HepG2 (cell line): ENCODE measurements around the gene TTC16. TPM values are rescaled to one million over a fixed set of nuclear protein-coding genes. Genes with fewer than 3 reads are reported as not detected.
A peak's percentile ranks its signal among the peaks of the same experiment; 100 is the strongest.

Source experiments
- EED ChIP-seq: sonication (generic); formaldehyde crosslinking; IDR thresholded peaks from 2 replicates; pipeline ENCODE4 v1.5.0; 2020; ENCODE audit warnings: mild to moderate bottlenecking, missing genetic modification reagents
- FOXJ3 ChIP-seq: sonication (generic); formaldehyde crosslinking; IDR thresholded peaks from 2 replicates; pipeline ENCODE4 v1.4.0; 2020; ENCODE audit warnings: missing genetic modification reagents, mild to moderate bottlenecking, borderline replicate concordance
- GFI1 ChIP-seq: sonication (generic); formaldehyde crosslinking; IDR thresholded peaks from 2 replicates; pipeline ENCODE4 v1.5.0; 2020; ENCODE audit warnings: missing genetic modification reagents, mild to moderate bottlenecking, borderline replicate concordance
- NCOR1 ChIP-seq: fragments of 200-600 bp; sonication (generic); IDR thresholded peaks from 2 replicates; pipeline ENCODE4 v1.7.0; 2017; ENCODE audit warnings: antibody characterized with exemption, low read length, borderline replicate concordance
- NFYB ChIP-seq: sonication (generic); formaldehyde crosslinking; IDR thresholded peaks from 2 replicates; pipeline ENCODE4 v1.4.0; 2020; ENCODE audit warnings: missing genetic modification reagents
- PLSCR1 ChIP-seq: sonication (generic); formaldehyde crosslinking; IDR thresholded peaks from 2 replicates; pipeline ENCODE4 v1.5.0; 2020; ENCODE audit warnings: missing genetic modification reagents, mild to moderate bottlenecking, borderline replicate concordance
- RFXAP ChIP-seq: sonication (generic); formaldehyde crosslinking; IDR thresholded peaks from 2 replicates; pipeline ENCODE4 v1.4.0; 2020; ENCODE audit warnings: missing genetic modification reagents, borderline replicate concordance
- SMAD3 ChIP-seq: sonication (generic); formaldehyde crosslinking; IDR thresholded peaks from 2 replicates; pipeline ENCODE4 v1.4.0; 2020; ENCODE audit warnings: missing genetic modification reagents
- SP5 ChIP-seq: IDR thresholded peaks from 2 replicates; pipeline ENCODE4 v1.6.1; 2016; ENCODE audit warnings: low read depth, borderline replicate concordance
- THAP7 ChIP-seq: sonication (generic); formaldehyde crosslinking; IDR thresholded peaks from 2 replicates; pipeline ENCODE4 v1.8.1; 2023; ENCODE audit warnings: mild to moderate bottlenecking, missing genetic modification reagents
- THRA ChIP-seq: sonication (generic); formaldehyde crosslinking; IDR thresholded peaks from 2 replicates; pipeline ENCODE4 v1.4.0; 2020; ENCODE audit warnings: missing genetic modification reagents, borderline replicate concordance
- ZBTB34 ChIP-seq: sonication (generic); formaldehyde crosslinking; IDR thresholded peaks from 2 replicates; pipeline ENCODE4 v1.8.0; 2022; ENCODE audit warnings: mild to moderate bottlenecking, missing genetic modification reagents
- ZBTB49 ChIP-seq: sonication (generic); formaldehyde crosslinking; IDR thresholded peaks from 2 replicates; pipeline ENCODE4 v1.4.0; 2020; ENCODE audit warnings: missing genetic modification reagents, borderline replicate concordance
- ZBTB7B ChIP-seq: sonication (generic); formaldehyde crosslinking; IDR thresholded peaks from 2 replicates; pipeline ENCODE4 v1.4.0; 2020; ENCODE audit warnings: missing genetic modification reagents
- ZNF20 ChIP-seq: sonication (generic); formaldehyde crosslinking; IDR thresholded peaks from 2 replicates; pipeline ENCODE4 v1.4.0; 2020; ENCODE audit warnings: mild to moderate bottlenecking, moderate library complexity, missing genetic modification reagents
- ZNF276 ChIP-seq: sonication (generic); formaldehyde crosslinking; IDR thresholded peaks from 2 replicates; pipeline ENCODE4 v1.4.0; 2020; ENCODE audit warnings: mild to moderate bottlenecking, low read depth, missing genetic modification reagents
- ZNF317 ChIP-seq: sonication (generic); formaldehyde crosslinking; IDR thresholded peaks from 2 replicates; pipeline ENCODE4 v1.5.0; 2020; ENCODE audit warnings: mild to moderate bottlenecking, missing genetic modification reagents
- ZNF598 ChIP-seq: sonication (generic); formaldehyde crosslinking; IDR thresholded peaks from 2 replicates; pipeline ENCODE4 v1.5.1; 2020; ENCODE audit warnings: mild to moderate bottlenecking, missing genetic modification reagents, borderline replicate concordance
- polyA plus RNA-seq, 8 experiments: library from polyadenylated mRNA; depleted of rRNA in 3 of 8; stranded (reverse) in 7 of 8; unstranded in 1 of 8; fragments of >200 nt; fragmentation: Illumina TruSeq in 4 of 8; extraction: Trizol in 4 of 8; gene quantifications; 2 replicates each; pipeline versions ENCODE4 v1.2.1 to v1.2.3, GENCODE V29; 2011 to 2016; ENCODE audit warnings: low read depth in 4 of 8, missing spikeins in 1 of 8, mixed read lengths in 1 of 8; ENCODE audit not compliant: insufficient read depth in 1 of 8
- total RNA-seq, 5 experiments: library from RNA; depleted of rRNA; stranded (reverse); fragments of >200 nt; fragmentation: Illumina TruSeq; extraction: Trizol; gene quantifications; 2 replicates each; pipeline ENCODE4 v1.2.3, GENCODE V29; 2016; ENCODE audit warnings: low read depth in 1 of 5

Gene TTC16
- total and polyA plus RNA-seq, 2 of the 13 experiments (the other 11 are each of a cell fraction or from before 2014, with no cell fraction given), result not detected

GRCh38 chr9:127734747-127735529 is 19.1 kb downstream of the TTC16 start, which contains the start of gene TOR2A (continued):
- no peak for TF ChIP-seq ZBTB49 (CRISPR knock-in tag)
- TF ChIP-seq SMAD3, result peak; percentile 77
- no peak for TF ChIP-seq THAP7 (CRISPR knock-in tag)
- TF ChIP-seq NFYB (CRISPR knock-in tag), result peak; percentile 73
- TF ChIP-seq SP5 (CRISPR knock-in tag), result peak; percentile 81
- peak; percentile 94 for TF ChIP-seq RFXAP (CRISPR knock-in tag)
- no peak for TF ChIP-seq NCOR1
- peak; percentile 79; the same call in 1 of the 2 replicates for TF ChIP-seq ZNF276 (CRISPR knock-in tag)
- no peak for TF ChIP-seq ZNF20 (CRISPR knock-in tag)
- 0 out of 2 replicates have a peak, but pooled peaks have one; percentile 22 for TF ChIP-seq THRA (CRISPR knock-in tag)
- no peak for TF ChIP-seq PLSCR1 (CRISPR knock-in tag)
- TF ChIP-seq ZBTB7B (CRISPR knock-in tag), result 0 out of 2 replicates have a peak, but pooled peaks have one; percentile 32
- TF ChIP-seq GFI1, result 0 out of 2 replicates have a peak, but pooled peaks have one; percentile 19
- peak; percentile 32; the same call in 1 of the 2 replicates for TF ChIP-seq ZNF598 (CRISPR knock-in tag)
- TF ChIP-seq ZNF317 (CRISPR knock-in tag), result no peak
- no peak for TF ChIP-seq FOXJ3
- no peak for TF ChIP-seq ZBTB34 (CRISPR knock-in tag)
- TF ChIP-seq EED (CRISPR knock-in tag), result no peak
